GM12878 (cell line): ENCODE results near the gene SLC4A2. TPM values are rescaled to one million over a fixed set of nuclear protein-coding genes. Genes with fewer than 3 reads are reported as not detected.

ENCODE experiments used
- ETV6 ChIP-seq, 2 experiments: fragments of 450-650 bp in 1 of 2; IDR thresholded peaks in 1 of 2; conservative IDR thresholded peaks in 1 of 2; 2 replicates each; pipeline ENCODE4 v1.6.1; 2014; ENCODE audit warnings: antibody characterized with exemption in 1 of 2, borderline replicate concordance in 1 of 2, low read depth in 1 of 2, mild to moderate bottlenecking in 1 of 2, moderate library complexity in 1 of 2
- HDAC6 ChIP-seq: fragments of 200-600 bp; sonication (generic); IDR thresholded peaks from one replicate; pipeline ENCODE4 v1.8.0; 2017; ENCODE audit warnings: antibody characterized with exemption; ENCODE audit not compliant: unreplicated experiment
- SMC3 ChIP-seq: IDR thresholded peaks from 2 replicates; pipeline ENCODE4 v1.6.1; 2011; ENCODE audit warnings: low read length, improper control_type of control experiment, borderline replicate concordance
- SPI1 ChIP-seq: IDR thresholded peaks from 2 replicates; pipeline ENCODE4 v1.6.1; 2011; ENCODE audit warnings: low read depth, mild to moderate bottlenecking, low read length, moderate library complexity, borderline replicate concordance; ENCODE audit not compliant: insufficient read depth
- SREBF2 ChIP-seq: IDR thresholded peaks from 2 replicates; pipeline ENCODE4 v1.6.1; 2012; ENCODE audit warnings: mild to moderate bottlenecking, low read length
- ZNF384 ChIP-seq: IDR thresholded peaks from 2 replicates; pipeline ENCODE4 v1.6.1; 2012; ENCODE audit warnings: low read depth, mild to moderate bottlenecking, low read length, improper control_type of control experiment, borderline replicate concordance
- polyA plus RNA-seq, 11 experiments: library from polyadenylated mRNA; depleted of rRNA in 4 of 11; unstranded in 6 of 11; stranded (reverse) in 5 of 11; fragments of >200 nt; fragmentation: Nextera tagmentation in 4 of 11; fragmentation: Illumina TruSeq in 1 of 11; extraction: Ambion mirVana in 4 of 11; extraction: Trizol in 1 of 11; gene quantifications; 1 replicate in 1 of 11; 2 replicates in 10 of 11; pipeline versions ENCODE4 v1.2.1 to v1.2.3, GENCODE V29; 2011 to 2016; ENCODE audit warnings: inconsistent platforms in 2 of 11, missing spikeins in 2 of 11, low read depth in 1 of 11
- total RNA-seq, 4 experiments: library from RNA; depleted of rRNA in 3 of 4; stranded (reverse); fragments of >200 nt in 3 of 4; fragmentation: Illumina TruSeq in 1 of 4; extraction: Trizol in 1 of 4; gene quantifications; 2 replicates each; pipeline versions ENCODE4 v1.2.1 to v1.2.3, GENCODE V29; 2013 to 2021
- TF ChIP-seq, protein P1 (sequence below): fragments of 450-650 bp; IDR thresholded peaks from 2 replicates; pipeline ENCODE4 v1.6.1; 2018; ENCODE audit warnings: mild to moderate bottlenecking, low read depth, moderate library complexity; ENCODE audit not compliant: partially characterized antibody
- TF ChIP-seq, protein P2 (sequence below): IDR thresholded peaks from 2 replicates; pipeline ENCODE4 v1.6.1; 2011; ENCODE audit warnings: mild to moderate bottlenecking, low read depth, low read length, moderate library complexity; ENCODE audit not compliant: insufficient replicate concordance
- TF ChIP-seq, protein P3 (sequence below): fragments of 450-650 bp; IDR thresholded peaks from 2 replicates; pipeline ENCODE4 v1.6.1; 2017; ENCODE audit warnings: mild to moderate bottlenecking, moderate library complexity
- TF ChIP-seq, protein P4 (sequence below): fragments of 450-650 bp; IDR thresholded peaks from 2 replicates; pipeline ENCODE4 v1.6.1; 2016; ENCODE audit warnings: mild to moderate bottlenecking
- TF ChIP-seq, protein P5 (sequence below): IDR thresholded peaks from 2 replicates; pipeline ENCODE4 v1.6.1; 2012; ENCODE audit warnings: low read depth, low read length, improper control_type of control experiment

The SLC4A2 gene
- total and polyA plus RNA-seq, 10 of the 15 experiments (the other 5 are each of a cell fraction or from before 2014, with no cell fraction given) = 2.7 to 78.6 (median 30.1) TPM

DNA sequence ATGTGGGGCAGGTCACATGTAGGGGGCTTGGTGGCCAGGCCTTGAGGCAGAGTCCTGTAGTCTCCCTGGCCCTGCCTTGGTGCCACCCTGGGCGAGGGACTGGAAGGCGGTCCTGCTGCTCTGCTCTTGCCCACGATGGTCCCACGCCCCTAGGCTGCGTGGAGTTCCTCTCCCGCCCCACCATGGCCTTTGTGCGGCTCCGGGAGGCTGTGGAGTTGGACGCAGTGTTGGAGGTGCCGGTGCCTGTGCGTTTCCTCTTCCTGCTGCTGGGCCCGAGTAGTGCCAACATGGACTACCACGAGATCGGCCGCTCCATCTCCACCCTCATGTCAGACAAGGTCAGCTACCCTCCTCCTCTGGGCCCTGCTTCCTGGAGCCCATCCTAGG, 11.2 kb downstream of the SLC4A2 start (continued):
- TF ChIP-seq, protein P1, sequence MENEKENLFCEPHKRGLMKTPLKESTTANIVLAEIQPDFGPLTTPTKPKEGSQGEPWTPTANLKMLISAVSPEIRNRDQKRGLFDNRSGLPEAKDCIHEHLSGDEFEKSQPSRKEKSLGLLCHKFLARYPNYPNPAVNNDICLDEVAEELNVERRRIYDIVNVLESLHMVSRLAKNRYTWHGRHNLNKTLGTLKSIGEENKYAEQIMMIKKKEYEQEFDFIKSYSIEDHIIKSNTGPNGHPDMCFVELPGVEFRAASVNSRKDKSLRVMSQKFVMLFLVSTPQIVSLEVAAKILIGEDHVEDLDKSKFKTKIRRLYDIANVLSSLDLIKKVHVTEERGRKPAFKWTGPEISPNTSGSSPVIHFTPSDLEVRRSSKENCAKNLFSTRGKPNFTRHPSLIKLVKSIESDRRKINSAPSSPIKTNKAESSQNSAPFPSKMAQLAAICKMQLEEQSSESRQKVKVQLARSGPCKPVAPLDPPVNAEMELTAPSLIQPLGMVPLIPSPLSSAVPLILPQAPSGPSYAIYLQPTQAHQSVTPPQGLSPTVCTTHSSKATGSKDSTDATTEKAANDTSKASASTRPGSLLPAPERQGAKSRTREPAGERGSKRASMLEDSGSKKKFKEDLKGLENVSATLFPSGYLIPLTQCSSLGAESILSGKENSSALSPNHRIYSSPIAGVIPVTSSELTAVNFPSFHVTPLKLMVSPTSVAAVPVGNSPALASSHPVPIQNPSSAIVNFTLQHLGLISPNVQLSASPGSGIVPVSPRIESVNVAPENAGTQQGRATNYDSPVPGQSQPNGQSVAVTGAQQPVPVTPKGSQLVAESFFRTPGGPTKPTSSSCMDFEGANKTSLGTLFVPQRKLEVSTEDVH = no peak
- TF ChIP-seq HDAC6 (no peak), SMC3 (no peak), ZNF384 (no peak), SREBF2 (no peak), ETV6 (conservative IDR thresholded peaks at IDR 0.05 in 1 of 2, IDR thresholded peaks at IDR 0.05 in 1 of 2; ENCODE audit: borderline replicate concordance in 1 of 2, low read depth in 1 of 2) (no peak), SPI1 (no peak)
- TF ChIP-seq, protein P2, sequence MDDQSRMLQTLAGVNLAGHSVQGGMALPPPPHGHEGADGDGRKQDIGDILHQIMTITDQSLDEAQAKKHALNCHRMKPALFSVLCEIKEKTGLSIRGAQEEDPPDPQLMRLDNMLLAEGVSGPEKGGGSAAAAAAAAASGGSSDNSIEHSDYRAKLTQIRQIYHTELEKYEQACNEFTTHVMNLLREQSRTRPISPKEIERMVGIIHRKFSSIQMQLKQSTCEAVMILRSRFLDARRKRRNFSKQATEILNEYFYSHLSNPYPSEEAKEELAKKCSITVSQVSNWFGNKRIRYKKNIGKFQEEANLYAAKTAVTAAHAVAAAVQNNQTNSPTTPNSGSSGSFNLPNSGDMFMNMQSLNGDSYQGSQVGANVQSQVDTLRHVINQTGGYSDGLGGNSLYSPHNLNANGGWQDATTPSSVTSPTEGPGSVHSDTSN = no peak
- TF ChIP-seq, protein P3, sequence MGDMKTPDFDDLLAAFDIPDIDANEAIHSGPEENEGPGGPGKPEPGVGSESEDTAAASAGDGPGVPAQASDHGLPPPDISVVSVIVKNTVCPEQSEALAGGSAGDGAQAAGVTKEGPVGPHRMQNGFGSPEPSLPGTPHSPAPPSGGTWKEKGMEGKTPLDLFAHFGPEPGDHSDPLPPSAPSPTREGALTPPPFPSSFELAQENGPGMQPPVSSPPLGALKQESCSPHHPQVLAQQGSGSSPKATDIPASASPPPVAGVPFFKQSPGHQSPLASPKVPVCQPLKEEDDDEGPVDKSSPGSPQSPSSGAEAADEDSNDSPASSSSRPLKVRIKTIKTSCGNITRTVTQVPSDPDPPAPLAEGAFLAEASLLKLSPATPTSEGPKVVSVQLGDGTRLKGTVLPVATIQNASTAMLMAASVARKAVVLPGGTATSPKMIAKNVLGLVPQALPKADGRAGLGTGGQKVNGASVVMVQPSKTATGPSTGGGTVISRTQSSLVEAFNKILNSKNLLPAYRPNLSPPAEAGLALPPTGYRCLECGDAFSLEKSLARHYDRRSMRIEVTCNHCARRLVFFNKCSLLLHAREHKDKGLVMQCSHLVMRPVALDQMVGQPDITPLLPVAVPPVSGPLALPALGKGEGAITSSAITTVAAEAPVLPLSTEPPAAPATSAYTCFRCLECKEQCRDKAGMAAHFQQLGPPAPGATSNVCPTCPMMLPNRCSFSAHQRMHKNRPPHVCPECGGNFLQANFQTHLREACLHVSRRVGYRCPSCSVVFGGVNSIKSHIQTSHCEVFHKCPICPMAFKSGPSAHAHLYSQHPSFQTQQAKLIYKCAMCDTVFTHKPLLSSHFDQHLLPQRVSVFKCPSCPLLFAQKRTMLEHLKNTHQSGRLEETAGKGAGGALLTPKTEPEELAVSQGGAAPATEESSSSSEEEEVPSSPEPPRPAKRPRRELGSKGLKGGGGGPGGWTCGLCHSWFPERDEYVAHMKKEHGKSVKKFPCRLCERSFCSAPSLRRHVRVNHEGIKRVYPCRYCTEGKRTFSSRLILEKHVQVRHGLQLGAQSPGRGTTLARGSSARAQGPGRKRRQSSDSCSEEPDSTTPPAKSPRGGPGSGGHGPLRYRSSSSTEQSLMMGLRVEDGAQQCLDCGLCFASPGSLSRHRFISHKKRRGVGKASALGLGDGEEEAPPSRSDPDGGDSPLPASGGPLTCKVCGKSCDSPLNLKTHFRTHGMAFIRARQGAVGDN = no peak
- TF ChIP-seq, protein P4, sequence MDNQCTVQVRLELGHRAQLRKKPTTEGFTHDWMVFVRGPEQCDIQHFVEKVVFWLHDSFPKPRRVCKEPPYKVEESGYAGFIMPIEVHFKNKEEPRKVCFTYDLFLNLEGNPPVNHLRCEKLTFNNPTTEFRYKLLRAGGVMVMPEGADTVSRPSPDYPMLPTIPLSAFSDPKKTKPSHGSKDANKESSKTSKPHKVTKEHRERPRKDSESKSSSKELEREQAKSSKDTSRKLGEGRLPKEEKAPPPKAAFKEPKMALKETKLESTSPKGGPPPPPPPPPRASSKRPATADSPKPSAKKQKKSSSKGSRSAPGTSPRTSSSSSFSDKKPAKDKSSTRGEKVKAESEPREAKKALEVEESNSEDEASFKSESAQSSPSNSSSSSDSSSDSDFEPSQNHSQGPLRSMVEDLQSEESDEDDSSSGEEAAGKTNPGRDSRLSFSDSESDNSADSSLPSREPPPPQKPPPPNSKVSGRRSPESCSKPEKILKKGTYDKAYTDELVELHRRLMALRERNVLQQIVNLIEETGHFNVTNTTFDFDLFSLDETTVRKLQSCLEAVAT = no peak
- TF ChIP-seq, protein P5, sequence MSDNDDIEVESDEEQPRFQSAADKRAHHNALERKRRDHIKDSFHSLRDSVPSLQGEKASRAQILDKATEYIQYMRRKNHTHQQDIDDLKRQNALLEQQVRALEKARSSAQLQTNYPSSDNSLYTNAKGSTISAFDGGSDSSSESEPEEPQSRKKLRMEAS = no peak
